ENCODE results near the gene SRRT.

The SRRT gene

DNA sequence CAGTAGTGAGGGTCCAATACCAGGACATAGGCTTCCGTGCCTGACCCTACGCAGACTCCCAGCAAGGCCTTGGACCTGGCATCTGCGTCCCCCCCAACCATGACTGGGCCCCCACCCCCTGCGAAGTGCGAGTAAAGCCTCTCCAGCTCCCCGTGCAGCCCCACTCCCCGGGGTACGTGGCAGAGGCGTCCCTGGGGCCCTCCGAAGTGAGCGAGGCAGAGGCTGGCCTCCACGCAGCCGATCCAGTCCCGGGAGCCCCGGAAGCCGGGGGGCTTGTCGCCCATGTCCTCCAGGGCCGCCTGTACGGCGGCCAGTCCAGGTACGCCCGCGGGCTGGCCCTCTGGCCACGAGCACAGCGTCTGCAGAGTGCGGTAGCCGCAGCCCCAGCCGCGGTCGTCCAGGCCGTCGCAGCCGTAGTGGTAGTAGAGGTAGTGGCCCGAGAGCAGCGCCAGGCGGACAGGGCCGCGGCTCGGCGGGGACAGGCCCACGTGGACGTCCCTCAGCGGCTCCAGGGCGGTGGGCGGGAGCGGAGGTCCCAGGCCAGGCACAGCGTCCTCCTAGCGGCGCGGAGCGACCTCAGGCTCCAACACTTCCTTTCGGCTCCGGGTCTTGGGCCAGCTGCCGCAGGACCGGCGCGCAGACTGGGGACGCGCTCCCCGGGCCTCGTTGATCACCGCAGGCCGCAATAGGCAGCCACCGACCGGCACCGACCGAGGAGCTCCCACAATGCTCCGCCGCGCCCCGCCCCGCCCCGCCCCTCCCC lies 14.3 kb downstream of the SRRT start, which contains the start of gene UFSP1:
Gene UFSP1 (minus strand): TSS at position 728 of the 763 bp plus-strand sequence. CDS start 444 bp downstream, at position 284.
- ChIA-PET CTCF (interaction anchor here (0.6 to 2.1 kb wide), 5 partner anchors 37 to 605 kb away, joined by 3 to 10 read pairs (median 4); partner anchors contain the start of gene SLC12A9), POLR2A (interaction anchor here (0.5 to 8.7 kb wide), 29 partner anchors 12 to 1553 kb away, joined by 3 to 198 read pairs (median 4); partner anchors contain the start of genes AGFG2, EPHB4, FBXO24 and LRCH4)
- no peaks in the 10 kb centered on the region for H3K9me3 ChIP-seq (ENCODE audit: control insufficient read depth, insufficient read depth, low read depth, low read length)
- peak within 1 kb of the TSS; percentile 94 for H3K27ac ChIP-seq (ENCODE audit: extremely low read depth, low read depth, low read length)
- peaks cover 4% of the 10 kb centered on the region; the same call in 1 of the 2 replicates for H3K4me1 ChIP-seq (ENCODE audit: control insufficient read depth, insufficient read depth, low read length)
- H3K36me3 ChIP-seq (ENCODE audit: control insufficient read depth in 2 of 2, insufficient read depth in 1 of 2, low read length in 2 of 2), result peaks cover 12 to 47% of the 10 kb centered on the region in 2 experiments; a peak in 2 of 3 replicates
- peak within 1 kb of the TSS; percentile 60 for H3K4me3 ChIP-seq (ENCODE audit: low read depth, low read length)
- TF ChIP-seq ZNF112 (tag by site-specific recombination; IDR thresholded peaks at IDR 0.05), result no peak
- peak; percentile 82 for TF ChIP-seq ZNF335 (tag by site-specific recombination; conservative IDR thresholded peaks at IDR 0.05)
- peak; percentile 79 for TF ChIP-seq KLF10 (tag by site-specific recombination; IDR thresholded peaks at IDR 0.05)
- no peak for TF ChIP-seq RBAK (tag by site-specific recombination; IDR thresholded peaks at IDR 0.05)
- peak; percentile 96 for TF ChIP-seq KLF8 (tag by site-specific recombination; IDR thresholded peaks at IDR 0.05)
- TF ChIP-seq ZNF626 (tag by site-specific recombination; IDR thresholded peaks at IDR 0.05), result no peak
- TF ChIP-seq ZNF658 (tag by site-specific recombination; IDR thresholded peaks at IDR 0.05), result no peak
- peak; percentile 88 for TF ChIP-seq ZNF501 (tag by site-specific recombination; IDR thresholded peaks at IDR 0.05)
- no peak for TF ChIP-seq PRDM10 (tag by site-specific recombination; IDR thresholded peaks at IDR 0.05)
- peak; percentile 53 for TF ChIP-seq ZBTB20 (tag by site-specific recombination; IDR thresholded peaks at IDR 0.05)
- TF ChIP-seq HOXD13 (CRISPR knock-in tag; IDR thresholded peaks at IDR 0.05; ENCODE audit: borderline replicate concordance), result no peak
- TF ChIP-seq GLIS1 (tag by site-specific recombination; IDR thresholded peaks at IDR 0.05), result peak; percentile 73; the same call in 1 of the 2 replicates
- peak; percentile 86 for TF ChIP-seq ZSCAN23 (tag by site-specific recombination; IDR thresholded peaks at IDR 0.05)
- TF ChIP-seq ZEB2 (tag by site-specific recombination; IDR thresholded peaks at IDR 0.05), result peak; percentile 90
- TF ChIP-seq PRDM6 (tag by site-specific recombination; IDR thresholded peaks at IDR 0.05), result no peak
- no peak; the same call in none of the 2 replicates for TF ChIP-seq ZNF121 (tag by site-specific recombination; IDR thresholded peaks at IDR 0.05)
- peak; percentile 69; the same call in 1 of the 2 replicates for TF ChIP-seq ZNF239 (tag by site-specific recombination; IDR thresholded peaks at IDR 0.05)
- TF ChIP-seq ZNF133 (tag by site-specific recombination; IDR thresholded peaks at IDR 0.05), result no peak
- peak; percentile 42; the same call in 1 of the 2 replicates for TF ChIP-seq ZIC2 (tag by site-specific recombination; IDR thresholded peaks at IDR 0.05)
- TF ChIP-seq ZNF416 (tag by site-specific recombination; IDR thresholded peaks at IDR 0.05), result no peak
- no peak for TF ChIP-seq ZNF776 (tag by site-specific recombination; IDR thresholded peaks at IDR 0.05; ENCODE audit: borderline replicate concordance)
- TF ChIP-seq ZNF280D (tag by site-specific recombination; IDR thresholded peaks at IDR 0.05), result no peak
- TF ChIP-seq ZBTB10 (tag by site-specific recombination; IDR thresholded peaks at IDR 0.05), result peak; percentile 54
- peak; percentile 68; the same call in 1 of the 2 replicates for TF ChIP-seq ZSCAN16 (tag by site-specific recombination; IDR thresholded peaks at IDR 0.05)
- no peak; the same call in 1 of the 2 replicates for TF ChIP-seq ZBTB1 (tag by site-specific recombination; IDR thresholded peaks at IDR 0.05)
- TF ChIP-seq ZNF561 (tag by site-specific recombination; IDR thresholded peaks at IDR 0.05; ENCODE audit: borderline replicate concordance), result no peak

Data from HEK293 (cell line).